Activated CD4-positive, alpha-beta T cell treated with anti-CD3 and anti-CD28 coated beads, Interleukin-10, Interleukin-2, amounts not matched to agents 100 ng/mL and 50 ng/mL, durations not matched to agents 16 hours and 8 hours (primary cell): ENCODE measurements around the gene ZNRD2.

Experiments used
- DNase-seq: peaks from one replicate; pipeline ENCODE4 v3.0.0-alpha.2; 2020

The ZNRD2 gene

GRCh38 chr11:65590240-65590738 is 20.0 kb downstream of the ZNRD2 start:
- no peak for DNase-seq

GRCh38 chr11:65591939-65592857 is 21.9 kb downstream of the ZNRD2 start:
- DNase-seq = no peak

GRCh38 chr11:65592858-65593517 is 22.7 kb downstream of the ZNRD2 start:
- no peak for DNase-seq

GRCh38 chr11:65593518-65594414 is 23.5 kb downstream of the ZNRD2 start:
- peak; percentile 49 for DNase-seq

- no peak for DNase-seq
Observed at GRCh38 chr11:65595131-65595530, 24.9 kb downstream of the ZNRD2 start.

- DNase-seq = no peak
Observed at GRCh38 chr11:65595543-65596281, 25.4 kb downstream of the ZNRD2 start, which contains the start of gene KCNK7. TSS of gene KCNK7 (minus strand) at chr11:65595800. CDS start at chr11:65595772, 28 bp downstream.

GRCh38 chr11:65596520-65596919 is 26.2 kb downstream of the ZNRD2 start:
- DNase-seq = no peak

- no peak for DNase-seq
Observed at GRCh38 chr11:65598258-65598699, 28.0 kb downstream of the ZNRD2 start.

GRCh38 chr11:65599216-65599954 is 29.1 kb downstream of the ZNRD2 start:
- no peak for DNase-seq

- DNase-seq = no peak
Observed at GRCh38 chr11:65599955-65600246, 29.6 kb downstream of the ZNRD2 start.

GRCh38 chr11:65604258-65604657 is 34.0 kb downstream of the ZNRD2 start:
- DNase-seq = no peak

GRCh38 chr11:65606876-65607613 is 36.8 kb downstream of the ZNRD2 start:
- no peak for DNase-seq

- no peak for DNase-seq
Observed at GRCh38 chr11:65607614-65608426, 37.5 kb downstream of the ZNRD2 start.

- no peak for DNase-seq
Observed at GRCh38 chr11:65609229-65609628, 39.0 kb downstream of the ZNRD2 start.

- DNase-seq = no peak
Observed at GRCh38 chr11:65609665-65610064, 39.4 kb downstream of the ZNRD2 start.

- no peak for DNase-seq
Observed at GRCh38 chr11:65610404-65610803, 40.1 kb downstream of the ZNRD2 start.

GRCh38 chr11:65611028-65611757 is 40.9 kb downstream of the ZNRD2 start:
- DNase-seq = no peak

- no peak for DNase-seq
Observed at GRCh38 chr11:65611758-65612603, 41.7 kb downstream of the ZNRD2 start.
